ENCODE data around the gene IDUA.

IDUA gene

GRCh38 chr4:959338-960139 is 27.3 kb upstream of the IDUA start:
- ChIA-PET POLR2A (no interaction called here), CTCF (no interaction called here)
- no peak overlapping the region for H3K4me3 ChIP-seq (ENCODE audit: low read depth, low read length)
- TF ChIP-seq, protein P1, sequence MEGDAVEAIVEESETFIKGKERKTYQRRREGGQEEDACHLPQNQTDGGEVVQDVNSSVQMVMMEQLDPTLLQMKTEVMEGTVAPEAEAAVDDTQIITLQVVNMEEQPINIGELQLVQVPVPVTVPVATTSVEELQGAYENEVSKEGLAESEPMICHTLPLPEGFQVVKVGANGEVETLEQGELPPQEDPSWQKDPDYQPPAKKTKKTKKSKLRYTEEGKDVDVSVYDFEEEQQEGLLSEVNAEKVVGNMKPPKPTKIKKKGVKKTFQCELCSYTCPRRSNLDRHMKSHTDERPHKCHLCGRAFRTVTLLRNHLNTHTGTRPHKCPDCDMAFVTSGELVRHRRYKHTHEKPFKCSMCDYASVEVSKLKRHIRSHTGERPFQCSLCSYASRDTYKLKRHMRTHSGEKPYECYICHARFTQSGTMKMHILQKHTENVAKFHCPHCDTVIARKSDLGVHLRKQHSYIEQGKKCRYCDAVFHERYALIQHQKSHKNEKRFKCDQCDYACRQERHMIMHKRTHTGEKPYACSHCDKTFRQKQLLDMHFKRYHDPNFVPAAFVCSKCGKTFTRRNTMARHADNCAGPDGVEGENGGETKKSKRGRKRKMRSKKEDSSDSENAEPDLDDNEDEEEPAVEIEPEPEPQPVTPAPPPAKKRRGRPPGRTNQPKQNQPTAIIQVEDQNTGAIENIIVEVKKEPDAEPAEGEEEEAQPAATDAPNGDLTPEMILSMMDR (IDR thresholded peaks at IDR 0.05; ENCODE audit: insufficient read depth, low read length, missing control alignments), result no peak
- DNase-seq (ENCODE audit: low read depth, low spot score), result no peak

GRCh38 chr4:960140-960635 is 26.7 kb upstream of the IDUA start:
- TF ChIP-seq, protein P1 (IDR thresholded peaks at IDR 0.05; ENCODE audit: insufficient read depth, low read length, missing control alignments), result no peak
- ChIA-PET CTCF (no interaction called here), POLR2A (no interaction called here)
- DNase-seq (ENCODE audit: low read depth, low spot score), result no peak
- no peak overlapping the region for H3K4me3 ChIP-seq (ENCODE audit: low read depth, low read length)

DNA sequence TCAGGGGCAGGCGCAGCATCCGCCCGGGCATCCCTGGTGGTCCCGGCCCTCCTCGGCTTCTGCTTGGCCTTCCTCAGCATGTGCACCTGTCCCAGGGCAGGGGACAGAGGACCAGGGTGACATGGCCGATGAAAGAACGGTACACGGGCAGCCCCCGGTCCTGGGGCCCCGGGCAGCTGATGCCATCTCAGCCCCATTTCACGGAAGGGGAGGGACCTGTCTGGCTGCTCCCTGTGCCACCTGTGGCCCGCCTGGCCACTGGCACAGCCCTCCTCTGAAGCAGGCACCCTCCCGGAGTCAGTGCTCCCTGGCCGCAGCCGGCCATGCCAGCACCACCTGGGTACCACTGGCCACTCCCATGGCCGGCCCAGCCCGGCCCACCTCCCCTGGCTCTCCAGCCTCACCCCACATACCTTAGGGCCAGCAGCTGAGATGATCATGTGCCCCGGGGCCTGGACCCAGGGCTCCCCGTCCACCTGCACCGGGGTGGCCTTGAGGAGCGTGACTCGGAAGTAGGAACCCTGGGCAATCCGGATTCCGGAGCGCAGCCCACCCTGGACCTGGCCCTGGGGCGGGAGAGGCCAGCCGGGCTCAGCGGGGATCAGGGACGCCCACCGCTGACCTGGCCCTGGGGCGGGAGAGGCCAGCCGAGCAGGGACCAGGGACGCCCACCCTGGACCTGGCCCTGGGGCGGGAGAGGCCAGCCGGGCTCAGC is 26.1 kb upstream of the IDUA start:
- no peak for DNase-seq (ENCODE audit: low read depth, low spot score)
- no peak overlapping the region for H3K4me3 ChIP-seq (ENCODE audit: low read depth, low read length)
- TF ChIP-seq, protein P1 (IDR thresholded peaks at IDR 0.05; ENCODE audit: insufficient read depth, low read length, missing control alignments), result no peak
- POLR2A ChIA-PET, result no interaction called here
- CTCF ChIA-PET, result no interaction called here

- TF ChIP-seq, protein P1 (IDR thresholded peaks at IDR 0.05; ENCODE audit: insufficient read depth, low read length, missing control alignments), result no peak
- no peak for DNase-seq (ENCODE audit: low read depth, low spot score)
- POLR2A ChIA-PET, result no interaction called here
- no peak overlapping the region for H3K4me3 ChIP-seq (ENCODE audit: low read depth, low read length)
- CTCF ChIA-PET, result no interaction called here
Observed at GRCh38 chr4:961351-962230, 25.3 kb upstream of the IDUA start.

DNA sequence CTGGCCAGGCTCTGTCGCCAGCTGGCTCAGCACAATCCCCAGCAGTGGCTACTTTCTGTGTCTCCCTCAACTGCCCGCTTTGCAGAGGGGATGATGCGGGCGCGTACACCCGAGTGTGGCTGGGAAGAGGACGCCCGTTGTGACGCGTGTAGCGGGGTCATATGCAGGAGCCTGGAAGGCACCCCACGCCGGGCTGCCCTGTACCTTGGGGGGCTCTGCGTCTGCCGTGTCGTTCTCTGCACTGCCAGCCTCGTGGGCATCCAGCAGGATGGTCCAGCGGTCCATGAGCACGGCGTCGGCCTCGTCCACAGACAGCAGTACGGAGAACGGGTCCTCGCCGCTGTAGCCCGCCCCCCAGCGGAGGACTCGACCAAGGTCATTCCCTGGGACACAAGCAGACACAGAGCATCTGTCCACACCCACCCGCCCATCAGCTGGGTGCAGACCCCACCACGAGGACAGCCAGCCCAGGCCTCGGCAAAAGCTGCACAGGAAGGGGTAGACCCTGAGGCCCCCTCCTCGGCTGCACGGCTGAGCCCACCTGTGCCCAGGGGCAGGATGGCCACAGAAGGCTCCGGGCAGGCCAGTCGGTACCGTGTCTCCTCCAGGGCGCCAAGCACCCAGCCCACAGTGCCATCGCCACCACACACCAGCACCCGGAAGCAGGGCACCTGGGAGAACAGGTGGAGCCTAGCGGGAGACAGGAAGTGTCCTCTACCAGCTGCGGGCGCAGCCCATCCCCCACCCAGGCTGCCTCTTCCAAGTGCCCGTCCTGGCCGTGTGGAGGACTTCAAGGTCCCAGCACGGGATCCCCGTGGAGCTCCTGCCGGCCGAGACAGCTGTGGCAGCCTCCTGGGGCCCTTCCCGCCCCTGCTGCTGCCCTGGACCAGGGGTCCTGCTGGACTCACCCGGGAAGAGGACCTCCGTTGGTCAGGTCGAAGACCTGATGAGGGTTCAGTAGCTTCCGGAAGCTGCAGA is 24.3 kb upstream of the IDUA start:
- DNase-seq (ENCODE audit: low read depth, low spot score), result no peak
- TF ChIP-seq, protein P1 (IDR thresholded peaks at IDR 0.05; ENCODE audit: insufficient read depth, low read length, missing control alignments), result no peak
- H3K4me3 ChIP-seq (ENCODE audit: low read depth, low read length), result no peak overlapping the region
- ChIA-PET CTCF (no interaction called here), POLR2A (no interaction called here)
